Neuronal stem cell (in vitro differentiated cells): Measurements from ENCODE around the gene JPT1.
"Not testable (repeated sequence)": the region's sequence is repeated elsewhere in the genome, so short reads cannot be mapped to it uniquely, and the experiment has no call there.

Source experiments
- DNase-seq: peaks from one replicate; pipeline ENCODE4 v3.0.0-alpha.2; 2013; ENCODE audit warnings: low spot score
- H2AFZ ChIP-seq: one replicate; pipeline ENCODE4 v1.6.1; 2013; ENCODE audit warnings: mild to moderate bottlenecking, low read length, inconsistent platforms
- H2AK5ac ChIP-seq: 2 replicates; pipeline ENCODE4 v1.6.1; 2013; ENCODE audit warnings: low read depth, mild to moderate bottlenecking, inconsistent platforms, low read length, moderate library complexity, mixed read lengths
- H2BK120ac ChIP-seq: 2 replicates; pipeline ENCODE4 v1.6.1; 2013; ENCODE audit warnings: low read depth, mild to moderate bottlenecking, inconsistent platforms, low read length, moderate library complexity, mixed read lengths
- H2BK12ac ChIP-seq: one replicate; pipeline ENCODE4 v1.6.1; 2013; ENCODE audit warnings: low read length, inconsistent platforms
- H2BK15ac ChIP-seq: 2 replicates; pipeline ENCODE4 v1.6.1; 2013; ENCODE audit warnings: mild to moderate bottlenecking, low read length, inconsistent platforms, mixed read lengths
- H2BK5ac ChIP-seq: one replicate; pipeline ENCODE4 v1.6.1; 2013; ENCODE audit warnings: inconsistent platforms, mild to moderate bottlenecking, low read length, moderate library complexity
- H3K14ac ChIP-seq: one replicate; pipeline ENCODE4 v1.6.1; 2013; ENCODE audit warnings: low read length, inconsistent platforms
- H3K18ac ChIP-seq: 2 replicates; pipeline ENCODE4 v1.6.1; 2013; ENCODE audit warnings: low read length, inconsistent platforms
- H3K23ac ChIP-seq: 2 replicates; pipeline ENCODE4 v1.6.1; 2013; ENCODE audit warnings: low read depth, mild to moderate bottlenecking, mixed read lengths, low read length, inconsistent platforms; ENCODE audit not compliant: poor library complexity
- H3K27ac ChIP-seq: replicated peaks from 3 replicates; pipeline ENCODE4 v1.5.1; 2013; ENCODE audit warnings: low read length, inconsistent platforms
- H3K27me3 ChIP-seq, 3 experiments: 2 replicates each; pipeline ENCODE4 v1.6.1; 2013; ENCODE audit warnings: low read length in 3 of 3, mild to moderate bottlenecking in 2 of 3, inconsistent platforms in 1 of 3, low read depth in 1 of 3, mixed read lengths in 1 of 3, moderate library complexity in 1 of 3; ENCODE audit not compliant: control insufficient read depth in 3 of 3, insufficient read depth in 3 of 3
- H3K36me3 ChIP-seq, 2 donors: replicated peaks in 1 of 2; 2 replicates each; pipeline ENCODE4 v1.6.1; 2013; ENCODE audit warnings: low read length in 2 of 2; ENCODE audit not compliant: control insufficient read depth in 2 of 2, insufficient read depth in 2 of 2
- H3K4ac ChIP-seq: 2 replicates; pipeline ENCODE4 v1.6.1; 2013; ENCODE audit warnings: inconsistent platforms, mild to moderate bottlenecking, low read length, moderate library complexity
- H3K4me1 ChIP-seq, 2 donors: 1 replicate in 1 of 2; 2 replicates in 1 of 2; pipeline ENCODE4 v1.6.1; 2013; ENCODE audit warnings: low read length in 2 of 2, low read depth in 1 of 2; ENCODE audit not compliant: control insufficient read depth in 2 of 2, insufficient read depth in 1 of 2
- H3K4me2 ChIP-seq: one replicate; pipeline ENCODE4 v1.6.1; 2013; ENCODE audit warnings: mild to moderate bottlenecking, low read length, inconsistent platforms; ENCODE audit not compliant: insufficient read depth, poor library complexity, severe bottlenecking
- H3K4me3 ChIP-seq, 2 donors: 2 replicates each; pipeline ENCODE4 v1.5.1; 2013; ENCODE audit warnings: low read length in 2 of 2, mild to moderate bottlenecking in 2 of 2, inconsistent platforms in 1 of 2, moderate library complexity in 1 of 2
- H3K79me1 ChIP-seq: one replicate; pipeline ENCODE4 v1.6.1; 2013; ENCODE audit warnings: low read depth, mild to moderate bottlenecking, inconsistent platforms, low read length, moderate library complexity
- H3K9ac ChIP-seq: one replicate; pipeline ENCODE4 v1.6.1; 2013; ENCODE audit warnings: mild to moderate bottlenecking, low read depth, low read length, inconsistent platforms; ENCODE audit not compliant: poor library complexity
- H3K9me3 ChIP-seq, 2 donors: replicated peaks in 1 of 2; 2 replicates each; pipeline versions ENCODE3 to v1.6.1; 2013; ENCODE audit warnings: low read length in 2 of 2, mild to moderate bottlenecking in 2 of 2, inconsistent platforms in 1 of 2, low read depth in 1 of 2, mixed read lengths in 1 of 2, moderate library complexity in 1 of 2; ENCODE audit not compliant: control insufficient read depth in 2 of 2, insufficient read depth in 1 of 2
- H4K8ac ChIP-seq: one replicate; pipeline ENCODE4 v1.6.1; 2013; ENCODE audit warnings: low read depth, mild to moderate bottlenecking, inconsistent platforms, low read length, moderate library complexity
- H4K91ac ChIP-seq: one replicate; pipeline ENCODE4 v1.6.1; 2013; ENCODE audit warnings: low read length, low read depth, mild to moderate bottlenecking, inconsistent platforms; ENCODE audit not compliant: poor library complexity
- WGBS, 2 donors: extraction: QIAGEN DNeasy Blood & Tissue Kit; methylation state at CpG; one replicate each; pipeline ENCODE4 v1.1.7; 2013; ENCODE audit warnings: missing lambda C conversion rate in 2 of 2, mixed read lengths in 1 of 2; ENCODE audit not compliant: insufficient read length in 2 of 2, insufficient replicate concordance in 1 of 2; ENCODE audit errors: extremely low coverage in 2 of 2; 5-methylcytosine and 5-hydroxymethylcytosine counted together

JPT1 gene

DNA sequence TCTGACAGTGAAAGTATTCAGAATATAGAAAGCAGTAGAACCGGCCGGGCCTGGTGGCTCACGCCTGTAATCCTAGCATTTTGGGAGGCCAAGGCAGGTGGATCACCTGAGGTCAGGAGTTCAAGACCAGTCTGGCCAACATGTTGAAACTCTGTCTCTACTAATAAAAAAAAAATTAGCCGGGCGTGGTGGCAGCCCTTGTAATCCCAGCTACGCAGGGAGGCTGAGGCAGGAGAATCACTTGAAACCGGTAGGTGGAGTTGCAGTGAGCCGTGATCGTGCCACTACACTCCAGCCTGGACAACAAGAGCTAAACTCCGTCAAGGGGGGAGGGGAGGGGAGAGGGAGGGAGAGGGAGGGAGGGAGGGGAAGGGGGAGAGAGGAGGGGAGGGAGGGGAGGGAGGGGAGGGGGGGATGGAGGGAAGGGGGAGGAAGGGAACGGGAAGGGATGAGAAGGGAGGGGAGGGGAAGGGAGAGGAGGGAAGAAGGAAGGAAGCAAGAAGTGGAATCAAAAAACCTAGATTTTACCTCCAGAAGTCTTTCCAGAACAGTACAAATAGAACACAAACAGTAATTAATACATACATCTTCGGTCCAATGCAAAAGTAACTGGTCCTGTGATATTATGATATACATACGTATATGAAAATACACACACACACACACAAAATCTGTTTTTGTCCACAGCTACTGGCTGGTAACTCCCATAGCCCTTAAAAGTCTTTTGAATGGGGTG, 11.9 kb downstream of the JPT1 start:
- no peak overlapping the region for H4K91ac ChIP-seq
- H3K18ac ChIP-seq: no peak overlapping the region
- no peak for DNase-seq
- no peaks in the 10 kb centered on the region for H3K9me3 ChIP-seq
- no peak overlapping the region for H2AFZ ChIP-seq
- H4K8ac ChIP-seq: no peak overlapping the region
- peaks cover 8% of the 10 kb centered on the region for H3K79me1 ChIP-seq
- H3K4ac ChIP-seq: no peak overlapping the region
- H3K23ac ChIP-seq: no peak overlapping the region
- no peak overlapping the region for H2BK120ac ChIP-seq
- H3K14ac ChIP-seq: no peak overlapping the region
- H3K4me2 ChIP-seq: no peak overlapping the region
- 100% methylated on average over 1 of the region's 13 CpGs; no CpG with 5 or more reads in 1 of the 2 donors for WGBS, 2 donors
- no peak overlapping the region for H2AK5ac ChIP-seq
- no peak overlapping the region for H3K9ac ChIP-seq
- no peak overlapping the region for H2BK5ac ChIP-seq
- H3K4me1 ChIP-seq: no peaks in the 10 kb centered on the region
- no peaks in the 10 kb centered on the region for H3K27me3 ChIP-seq
- H2BK15ac ChIP-seq: no peak overlapping the region
- no peak overlapping the region for H3K4me3 ChIP-seq
- H2BK12ac ChIP-seq: no peak overlapping the region
- H3K27ac ChIP-seq: no peak overlapping the region
- peaks cover 58 to 97% of the 10 kb centered on the region in 2 donors for H3K36me3 ChIP-seq

GRCh38 chr17:75138519-75138918, 15.8 kb downstream of the JPT1 start:
- Histone ChIP-seq H3K36me3 (peaks cover 38 to 87% of the 10 kb centered on the region in 2 donors), H2BK120ac (no peak overlapping the region), H3K79me1 (peaks cover 4% of the 10 kb centered on the region), H3K27me3 (no peaks in the 10 kb centered on the region), H2BK12ac (no peak overlapping the region), H3K9ac (no peak overlapping the region), H4K91ac (no peak overlapping the region), H3K9me3 (no peaks in the 10 kb centered on the region), H3K23ac (no peak overlapping the region), H2AFZ (no peak overlapping the region), H3K18ac (no peak overlapping the region), H3K14ac (no peak overlapping the region), H3K4me3 (no peak overlapping the region), H3K27ac (no peak overlapping the region), H3K4me1 (no peaks in the 10 kb centered on the region), H2AK5ac (no peak overlapping the region), H4K8ac (no peak overlapping the region), H2BK5ac (no peak overlapping the region), H3K4ac (no peak overlapping the region), H3K4me2 (no peak overlapping the region), H2BK15ac (no peak overlapping the region)
- no CpG with 5 or more reads among the region's 5 CpGs for WGBS, 2 donors
- DNase-seq: no peak

DNA sequence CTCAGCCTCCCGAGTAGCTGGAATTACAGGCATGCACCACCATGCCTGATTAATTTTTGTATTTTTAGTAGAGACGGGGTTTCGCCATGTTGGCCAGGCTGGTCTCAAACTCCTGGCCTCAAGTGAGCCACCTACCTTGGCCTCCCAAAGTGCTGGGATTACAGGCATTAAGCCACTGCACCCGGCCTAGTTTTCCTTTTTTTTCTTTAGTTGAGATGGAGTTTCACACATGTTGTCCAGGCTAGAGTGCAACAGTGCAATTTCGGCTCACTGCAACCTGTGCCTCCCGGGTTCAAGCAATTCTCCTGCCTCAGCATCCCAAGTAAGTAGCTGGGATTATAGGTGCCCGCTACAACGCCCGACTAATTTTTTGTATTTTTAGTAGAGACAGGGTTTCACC, 16.6 kb downstream of the JPT1 start:
- DNase-seq, H2BK120ac ChIP-seq, H2AFZ ChIP-seq, H3K4ac ChIP-seq, H3K27me3 ChIP-seq, H3K4me1 ChIP-seq, H3K27ac ChIP-seq, H3K4me2 ChIP-seq, H3K18ac ChIP-seq, H4K91ac ChIP-seq, H2BK15ac ChIP-seq, H3K9me3 ChIP-seq, H3K4me3 ChIP-seq, H2AK5ac ChIP-seq, H3K79me1 ChIP-seq, H2BK5ac ChIP-seq, H2BK12ac ChIP-seq, H3K14ac ChIP-seq, H4K8ac ChIP-seq, H3K9ac ChIP-seq, H3K23ac ChIP-seq: not testable (repeated sequence)
- H3K36me3 ChIP-seq: peaks cover 34 to 80% of the 10 kb centered on the region in 2 donors
- WGBS, 2 donors: no CpG with 5 or more reads among the region's 9 CpGs

DNA sequence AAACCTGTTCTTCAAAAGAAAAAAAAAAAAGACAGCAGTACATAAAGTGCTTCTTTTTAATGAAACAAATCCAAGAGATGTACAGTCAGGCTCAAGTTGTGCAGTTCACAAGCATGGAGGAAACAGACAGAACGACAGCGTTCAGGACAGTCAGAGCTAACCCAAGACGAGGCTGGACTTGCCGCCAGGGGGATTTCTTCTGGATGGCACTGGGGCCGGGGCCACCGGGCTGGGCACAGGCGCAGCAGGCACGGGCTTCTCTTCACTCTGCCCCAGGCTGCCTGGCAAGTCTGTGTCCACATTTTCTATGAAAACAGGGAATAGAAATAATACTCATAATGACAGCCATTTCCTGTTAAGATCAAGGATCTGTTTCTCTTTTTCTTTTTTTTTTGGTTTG, 18.4 kb downstream of the JPT1 start:
- H4K8ac ChIP-seq: no peak overlapping the region
- no peak overlapping the region for H2BK120ac ChIP-seq
- no peaks in the 10 kb centered on the region for H3K4me1 ChIP-seq
- H4K91ac ChIP-seq: no peak overlapping the region
- H3K18ac ChIP-seq: no peak overlapping the region
- WGBS, 2 donors: no CpG with 5 or more reads among the region's 8 CpGs
- no peak overlapping the region for H2BK12ac ChIP-seq
- H3K9me3 ChIP-seq: no peaks in the 10 kb centered on the region
- no peak overlapping the region for H3K14ac ChIP-seq
- no peak overlapping the region for H3K9ac ChIP-seq
- no peak overlapping the region for H3K4me3 ChIP-seq
- H3K79me1 ChIP-seq: peaks cover 3% of the 10 kb centered on the region
- H2BK5ac ChIP-seq: no peak overlapping the region
- DNase-seq: no peak
- H2AK5ac ChIP-seq: no peak overlapping the region
- no peak overlapping the region for H3K4ac ChIP-seq
- H3K36me3 ChIP-seq: peaks cover 27 to 64% of the 10 kb centered on the region in 2 donors
- no peak overlapping the region for H2AFZ ChIP-seq
- H3K23ac ChIP-seq: no peak overlapping the region
- no peak overlapping the region for H3K27ac ChIP-seq
- H2BK15ac ChIP-seq: no peak overlapping the region
- H3K27me3 ChIP-seq: no peaks in the 10 kb centered on the region
- H3K4me2 ChIP-seq: no peak overlapping the region
